NCI-H1092 (cell line): ENCODE results near the gene USP6.
"Not testable (repeated sequence)": the region's sequence is repeated elsewhere in the genome, so short reads cannot be mapped to it uniquely, and the experiment has no call there.

Source experiments
- DNase-seq: peaks from one replicate; lab custom pipeline; 2025; lab: John Stamatoyannopoulos, UW

The USP6 gene

DNA sequence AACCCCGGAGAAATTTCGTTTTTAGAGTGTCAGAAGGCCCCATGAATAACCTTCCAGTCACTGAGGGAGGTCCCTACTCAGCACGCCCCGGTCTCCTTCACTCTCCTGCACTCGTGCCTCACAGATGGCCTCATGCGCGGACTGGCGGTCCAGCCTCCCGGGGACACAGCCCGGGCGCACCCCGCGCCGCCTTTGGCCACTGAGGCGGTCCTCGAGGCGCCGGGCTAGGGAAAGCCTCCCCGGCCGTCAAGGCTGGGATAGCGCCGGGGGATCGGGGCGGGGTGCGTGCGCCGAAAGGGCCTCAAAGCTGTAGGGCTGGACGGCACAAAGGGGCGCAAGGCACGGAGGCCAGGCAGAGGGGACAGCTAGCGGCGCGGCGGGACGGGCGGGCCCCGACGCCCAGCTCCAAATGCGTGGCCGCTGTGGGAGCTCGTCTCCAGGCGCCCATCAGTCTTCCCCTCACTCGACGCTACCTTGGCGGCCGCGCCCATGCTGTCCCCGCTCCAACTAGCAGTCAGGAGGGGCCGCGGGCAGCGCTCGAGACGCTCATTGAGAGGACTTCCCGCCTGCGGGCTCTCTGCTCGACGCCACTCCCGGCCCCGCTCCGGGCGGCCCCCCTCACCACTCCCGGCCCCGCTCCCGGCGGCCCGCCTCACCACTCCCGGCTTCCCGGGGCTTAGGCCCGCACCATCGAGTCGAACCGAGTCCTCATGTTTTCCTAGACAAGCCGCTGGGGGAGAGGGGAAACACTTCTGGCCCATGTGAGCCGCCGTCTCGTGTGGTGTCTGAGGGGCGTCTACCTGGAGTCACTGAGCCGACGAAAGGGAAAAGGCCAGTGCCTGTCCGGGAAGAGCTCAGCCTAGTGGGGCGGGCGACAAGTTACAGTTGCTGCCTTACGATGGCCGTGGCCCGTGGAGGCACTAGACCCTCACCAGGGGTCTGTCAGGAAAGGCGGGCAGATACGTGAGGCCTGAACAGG lies at the start of gene USP6:
Gene USP6 (plus strand): TSS at position 360 of the 979 bp plus-strand sequence. CDS start 14,336 bp downstream, outside the sequence.
- DNase-seq = no peak

DNA sequence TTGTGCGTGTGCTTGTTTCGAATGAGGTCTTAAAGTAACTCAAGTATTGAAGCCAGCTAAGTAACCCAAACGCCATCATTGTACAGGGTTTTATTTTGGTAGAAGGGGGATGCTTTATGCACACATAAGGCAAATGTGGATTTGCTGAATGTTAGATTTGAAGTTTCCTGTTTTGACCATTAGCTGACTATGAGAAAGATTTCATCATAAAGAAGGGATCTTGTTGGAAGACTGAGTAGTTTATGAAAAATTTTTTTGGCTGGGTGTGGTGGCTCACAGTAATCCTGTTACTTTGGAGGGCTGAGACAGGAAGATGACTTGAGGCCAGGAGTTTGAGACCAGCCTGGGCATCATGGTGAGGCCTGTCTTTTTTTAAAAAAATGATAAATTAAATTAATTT lies 47.6 kb upstream of the USP6 start:
- no peak for DNase-seq

DNA sequence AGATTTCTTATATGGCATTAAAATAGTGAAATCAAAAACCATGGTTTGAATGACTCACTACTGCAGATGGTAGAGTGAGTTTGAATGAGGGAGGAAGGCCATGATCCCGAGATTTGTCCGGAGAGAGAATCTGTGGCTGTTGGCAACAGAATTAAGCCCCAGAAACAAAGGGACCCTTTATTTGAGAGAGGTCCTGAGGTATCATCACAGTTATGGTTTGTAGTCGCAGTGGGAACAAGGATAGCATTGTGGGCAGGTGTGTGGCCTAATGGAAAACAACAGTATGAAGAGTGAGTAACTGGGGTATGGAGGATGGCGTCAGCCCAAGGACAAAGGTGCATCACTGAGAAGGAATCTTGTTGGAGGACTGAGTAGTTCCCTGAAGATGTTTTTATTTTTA lies 46.1 kb upstream of the USP6 start:
- DNase-seq = no peak

DNA sequence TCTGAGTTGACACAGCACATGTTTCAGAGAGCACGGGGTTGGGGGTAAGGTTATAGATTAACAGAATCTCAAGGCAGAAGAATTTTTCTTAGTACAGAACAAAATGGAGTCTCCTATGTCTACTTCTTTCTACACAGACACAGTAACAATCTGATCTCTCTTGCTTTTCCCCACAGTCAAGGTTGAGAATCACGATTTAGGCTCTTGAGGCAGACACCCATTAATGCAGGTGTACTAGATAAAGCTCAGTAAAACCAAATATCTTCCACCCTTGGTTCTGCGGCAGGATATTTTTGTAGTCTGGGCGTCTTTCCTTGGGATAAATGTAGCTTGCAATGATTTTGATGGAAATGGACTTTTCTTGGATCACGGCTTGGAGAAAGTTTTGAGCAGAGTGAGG lies 40.4 kb upstream of the USP6 start:
- not testable (repeated sequence) for DNase-seq

DNA sequence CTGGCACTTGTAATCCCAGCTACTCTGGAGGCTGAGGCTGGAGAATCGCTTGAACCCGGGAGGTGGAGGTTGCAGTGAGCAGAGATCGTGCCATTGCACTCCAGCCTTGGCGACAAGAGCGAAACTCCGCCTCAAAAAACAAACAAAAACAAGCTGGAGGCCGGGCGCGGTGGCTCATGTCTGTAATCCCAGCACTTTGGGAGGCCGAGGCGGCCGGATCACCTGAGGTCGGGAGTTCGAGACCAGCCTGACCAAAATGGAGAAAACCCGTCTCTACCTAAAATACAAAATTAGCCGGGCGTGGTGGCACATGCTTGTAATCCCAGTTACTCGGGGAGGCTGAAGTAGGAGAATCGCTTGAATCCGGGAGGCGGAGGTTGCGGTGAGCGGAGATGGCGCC lies 38.6 kb upstream of the USP6 start:
- DNase-seq = not testable (repeated sequence)

DNA sequence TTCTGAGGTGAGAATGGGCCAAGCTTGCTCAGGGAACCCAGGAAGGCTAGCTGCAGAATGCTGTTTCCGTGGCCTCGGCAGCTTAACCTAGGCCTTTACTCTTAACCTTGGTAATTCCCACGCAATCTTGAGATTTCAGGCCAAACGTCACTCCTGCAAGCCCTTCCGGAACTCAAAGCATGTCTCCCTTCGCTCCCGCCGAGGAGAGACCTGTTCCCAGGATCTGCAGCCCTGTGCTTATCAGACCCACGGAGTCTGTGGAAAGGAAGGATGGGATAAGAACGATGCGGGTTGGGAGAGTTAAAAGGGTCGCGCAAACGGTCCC lies 38.1 kb upstream of the USP6 start:
- no peak for DNase-seq

DNA sequence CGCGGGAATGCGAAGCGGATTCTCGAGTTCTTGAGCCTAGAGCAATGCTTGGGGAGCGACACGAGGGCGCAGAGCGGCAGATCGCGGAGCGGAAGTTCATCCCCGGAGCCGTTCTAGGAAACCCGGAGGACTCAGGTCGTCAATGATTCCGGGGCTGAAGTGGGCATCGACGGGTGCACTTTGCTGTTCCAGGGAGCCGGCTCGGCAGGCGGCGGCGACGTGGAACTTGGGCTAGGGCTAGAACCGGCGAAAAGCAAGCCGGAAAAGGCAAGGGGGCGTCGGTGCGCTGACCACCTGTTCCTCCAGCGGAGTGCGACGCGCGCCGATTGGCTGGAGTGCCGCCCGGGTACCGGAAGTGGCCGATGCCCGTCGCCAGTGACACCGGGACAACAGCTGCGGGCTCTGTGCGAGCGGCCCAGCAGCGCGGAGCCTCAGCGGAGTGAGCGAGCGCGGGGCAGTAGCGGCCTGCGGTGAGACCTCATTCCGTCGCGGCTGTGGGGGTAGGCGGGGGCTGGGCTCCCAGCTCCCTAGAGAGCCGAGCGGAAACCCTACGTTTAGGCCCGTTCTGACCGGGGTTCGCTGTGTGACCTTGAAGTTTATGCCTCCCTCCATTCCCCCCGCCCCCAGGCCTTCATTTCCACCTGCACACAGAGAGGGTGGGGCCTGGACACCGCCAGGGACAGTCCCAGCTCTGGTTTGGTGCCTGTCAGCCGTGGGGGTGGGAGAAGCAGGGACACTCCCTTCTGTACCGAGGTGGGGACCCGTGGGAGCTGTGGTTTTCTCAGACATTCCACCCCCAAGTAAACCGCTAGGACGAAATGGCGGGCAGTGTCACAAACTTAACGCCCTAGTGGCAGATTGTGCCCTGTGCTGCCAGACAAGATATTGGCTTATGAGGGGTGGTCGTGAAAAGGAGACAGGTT lies 37.5 kb upstream of the USP6 start, which contains the start of gene ZFP3:
Gene ZFP3 (plus strand): TSS at position 362 of the 923 bp plus-strand sequence. CDS start 13,038 bp downstream, outside the sequence.
- DNase-seq = peak; percentile 73

DNA sequence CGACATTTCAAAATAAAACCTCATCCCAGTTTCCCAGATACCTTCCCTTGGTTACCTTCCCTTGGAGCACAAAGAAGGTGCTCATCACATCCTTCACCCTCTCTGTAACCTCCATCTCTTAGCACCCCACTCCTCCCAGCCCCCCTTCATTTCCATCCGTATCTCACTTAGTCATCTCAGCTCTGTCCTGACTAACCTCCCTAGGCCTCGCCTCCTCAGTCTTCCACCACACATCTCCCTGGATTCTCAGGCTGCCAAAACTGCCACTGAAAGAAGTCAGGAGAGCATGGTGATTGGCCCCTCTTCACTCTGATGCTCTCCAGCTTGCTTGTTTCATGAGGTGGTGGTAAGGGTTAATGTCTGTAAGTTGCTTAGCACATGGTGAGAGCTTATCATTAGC lies 35.2 kb upstream of the USP6 start:
- DNase-seq = no peak

DNA sequence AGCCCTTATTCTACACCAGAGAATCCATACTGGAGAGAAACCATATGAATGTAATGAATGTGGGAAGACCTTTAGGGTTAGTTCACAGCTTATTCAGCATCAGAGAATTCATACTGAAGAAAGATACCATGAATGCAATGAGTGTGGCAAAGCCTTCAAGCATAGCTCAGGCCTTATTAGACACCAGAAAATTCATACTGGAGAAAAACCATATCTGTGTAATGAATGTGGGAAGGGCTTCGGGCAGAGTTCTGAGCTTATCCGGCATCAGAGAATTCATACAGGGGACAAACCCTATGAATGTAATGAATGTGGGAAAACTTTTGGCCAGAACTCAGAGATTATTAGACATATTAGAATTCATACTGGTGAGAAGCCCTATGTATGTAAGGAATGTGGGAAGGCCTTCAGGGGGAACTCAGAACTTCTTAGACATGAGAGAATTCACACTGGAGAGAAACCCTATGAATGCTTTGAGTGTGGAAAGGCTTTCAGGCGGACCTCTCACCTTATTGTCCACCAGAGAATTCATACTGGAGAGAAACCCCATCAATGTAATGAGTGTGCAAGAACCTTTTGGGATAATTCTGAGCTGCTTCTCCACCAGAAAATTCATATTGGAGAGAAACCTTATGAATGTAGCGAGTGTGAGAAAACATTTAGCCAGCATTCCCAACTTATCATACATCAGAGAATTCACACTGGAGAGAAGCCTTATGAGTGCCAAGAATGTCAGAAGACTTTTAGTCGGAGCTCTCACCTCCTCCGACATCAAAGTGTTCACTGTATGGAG lies 23.4 kb upstream of the USP6 start:
- DNase-seq = no peak

DNA sequence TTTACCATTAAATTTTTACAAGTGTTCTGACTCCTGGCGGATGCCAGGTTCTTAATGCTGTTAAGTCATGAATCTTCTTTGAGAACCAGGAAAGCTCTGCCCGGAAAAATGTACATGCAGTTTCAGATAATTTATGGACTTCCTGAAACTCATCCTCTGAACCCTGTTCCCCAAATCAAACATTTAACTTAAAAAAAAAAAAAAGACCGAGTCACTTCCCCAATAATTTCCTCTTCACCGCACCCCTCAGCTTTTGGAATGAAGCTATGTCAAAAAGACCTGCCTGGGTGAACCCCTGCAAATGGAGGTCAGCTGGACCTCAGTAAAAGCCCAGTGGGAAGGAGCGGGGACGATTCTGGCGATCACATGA lies 19.1 kb upstream of the USP6 start:
- no peak for DNase-seq

DNA sequence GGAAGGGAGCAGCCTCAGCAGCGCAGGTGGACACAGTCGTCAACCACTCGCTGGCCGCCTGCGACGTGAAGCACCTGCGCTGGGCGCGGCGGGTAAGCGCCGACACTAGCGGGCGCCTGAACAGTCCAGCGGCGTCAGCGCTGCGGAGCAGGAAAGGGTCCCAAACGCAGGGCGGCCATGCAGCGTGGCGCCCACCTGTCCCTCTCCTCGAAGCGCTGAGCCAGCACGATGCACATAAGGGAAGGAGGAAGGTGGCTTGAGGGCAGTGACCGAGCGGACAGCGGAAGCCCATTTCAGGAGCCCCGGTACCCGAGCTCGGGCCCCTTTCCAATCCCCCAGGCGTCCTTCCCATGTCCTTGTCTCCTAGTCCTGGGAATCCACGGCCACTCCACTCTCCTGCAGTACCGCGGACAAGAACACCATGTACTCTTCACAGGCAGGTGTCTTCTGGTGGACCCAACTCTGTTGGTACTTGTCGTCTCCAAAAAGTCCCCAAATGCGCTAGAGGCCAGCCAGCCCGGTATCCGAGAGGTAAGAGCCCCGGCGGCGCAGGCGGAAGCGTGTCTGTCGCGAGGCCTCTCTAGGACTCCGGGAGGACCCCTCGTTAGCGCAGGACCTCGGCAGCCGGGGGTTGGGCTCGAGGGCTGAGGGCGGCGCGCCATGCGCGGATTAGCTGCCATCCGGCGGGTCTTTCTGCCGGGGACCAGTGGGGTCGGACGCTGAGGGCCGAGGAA lies 18.6 kb upstream of the USP6 start:
- DNase-seq = peak; percentile 59

DNA sequence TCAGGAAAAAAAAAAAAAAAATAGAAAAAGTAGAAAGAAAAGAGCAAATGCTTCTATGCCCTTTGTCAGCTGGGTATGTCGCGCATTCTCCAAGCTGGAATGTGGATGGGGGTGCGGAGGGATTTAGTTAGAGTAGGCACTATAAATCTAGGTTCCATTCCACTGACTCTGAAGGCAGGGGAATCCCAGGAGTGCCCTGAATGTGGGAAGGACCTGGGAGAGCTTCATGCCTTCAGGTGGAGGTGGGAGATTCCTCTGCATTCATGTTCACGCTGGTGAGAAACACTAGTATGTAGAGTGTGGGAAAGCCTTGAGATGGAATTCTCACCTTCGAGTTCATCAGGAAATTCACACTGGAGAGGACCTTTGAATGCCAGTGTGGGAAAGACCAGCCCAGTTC lies 16.6 kb upstream of the USP6 start:
- DNase-seq = no peak

DNA sequence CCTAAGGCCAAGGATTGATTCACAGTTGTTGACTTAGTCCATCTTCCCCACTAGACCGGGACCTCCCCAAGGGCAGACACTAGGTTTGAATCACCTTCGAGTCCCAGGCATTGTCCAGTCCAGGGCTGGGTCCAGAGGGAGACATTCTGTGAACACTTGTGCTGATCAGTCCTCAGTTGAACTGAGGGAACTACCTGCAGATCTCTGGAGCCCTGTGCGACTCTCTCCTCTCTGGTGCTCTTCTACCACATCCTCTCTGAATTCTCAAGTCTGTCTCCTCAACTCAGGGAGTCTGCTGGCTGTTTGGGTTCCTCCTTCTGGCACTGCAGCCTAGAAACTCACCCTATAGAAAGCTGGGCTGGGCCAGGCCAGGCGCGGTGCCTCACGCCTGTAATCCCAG lies 15.0 kb upstream of the USP6 start:
- no peak for DNase-seq

DNA sequence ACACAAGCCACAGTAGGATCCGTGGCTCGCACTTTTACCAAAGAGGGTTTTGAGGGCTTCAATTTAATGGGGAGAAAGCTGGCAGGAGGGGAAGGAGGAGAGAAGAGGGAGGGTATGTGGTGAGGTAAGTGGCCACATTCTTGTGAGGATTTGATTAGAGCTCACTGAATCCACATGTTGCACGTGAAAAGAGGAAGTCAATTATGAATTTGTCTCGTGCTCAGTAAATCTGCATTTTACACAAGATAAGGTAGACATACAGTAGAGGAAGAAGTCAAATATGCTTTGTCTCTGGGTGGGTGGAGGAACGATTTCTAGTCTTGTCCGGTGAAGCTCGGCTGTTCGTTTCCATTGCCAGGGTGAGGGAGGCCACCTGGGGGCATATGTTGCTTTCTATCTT lies 5.0 kb upstream of the USP6 start:
- DNase-seq = no peak

DNA sequence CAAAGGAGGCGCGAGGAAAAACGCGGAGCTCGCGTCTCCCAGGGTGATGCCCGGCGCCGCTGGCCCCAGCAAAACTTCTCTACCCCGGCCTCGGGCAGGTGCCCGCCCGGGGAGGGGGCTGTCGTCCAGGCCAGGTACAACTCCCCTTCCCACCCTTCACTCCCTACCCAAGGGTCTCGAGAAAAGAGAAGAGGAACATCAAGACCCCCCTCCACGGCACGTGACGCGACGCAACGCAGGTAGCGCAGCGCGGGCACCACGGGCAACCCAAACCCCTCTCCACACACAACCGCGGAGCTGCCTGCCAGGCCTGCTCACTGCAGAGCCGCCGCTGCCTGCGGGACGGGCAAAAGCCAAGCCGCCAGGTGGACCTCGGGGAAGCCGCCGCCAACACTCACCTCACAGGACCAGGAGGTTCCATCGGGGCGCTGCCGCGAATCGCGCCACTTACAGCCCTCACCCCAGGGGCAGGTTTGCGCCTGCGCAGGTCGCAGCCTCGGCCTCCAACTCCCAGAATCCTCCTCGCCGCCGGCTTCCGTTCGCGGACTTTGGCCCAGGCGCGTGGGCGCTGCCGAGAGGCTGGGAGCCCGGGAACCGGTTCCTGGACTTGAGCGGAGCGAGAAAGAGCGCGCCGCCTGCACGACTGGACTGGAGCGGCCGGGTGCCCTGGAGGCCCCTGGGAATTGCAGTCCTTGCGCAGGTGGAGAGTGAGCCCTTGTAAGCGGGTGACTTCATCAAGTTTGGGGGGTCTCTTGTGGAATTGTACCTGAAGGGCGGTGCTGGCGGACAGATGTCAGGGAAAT lies 4.2 kb upstream of the USP6 start, which contains the start of gene ZNF232:
Gene ZNF232 (minus strand): TSS at position 477 of the 803 bp plus-strand sequence. CDS start 56 bp downstream, at position 421.
- peak; percentile 93 for DNase-seq

DNA sequence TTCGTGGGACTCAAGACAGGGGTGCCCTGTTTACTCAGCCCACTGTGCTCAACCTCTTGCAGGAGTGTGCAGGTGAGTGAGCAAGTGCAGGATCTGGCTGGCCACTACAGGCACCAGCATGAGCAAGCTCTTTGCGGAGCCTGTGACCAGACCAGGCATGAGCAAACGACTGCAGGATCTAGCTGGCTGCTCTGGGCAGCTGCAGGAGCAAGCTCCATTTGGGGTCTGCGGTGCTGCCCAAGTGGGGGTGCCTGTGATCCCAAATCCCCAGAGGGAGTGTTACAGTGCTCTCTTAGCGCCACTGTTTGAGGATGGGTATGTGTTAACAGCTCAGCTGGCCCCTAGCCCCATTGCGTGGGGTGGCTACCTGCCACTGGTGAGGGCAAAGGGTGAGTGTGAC lies 2.4 kb downstream of the USP6 start:
- no peak for DNase-seq

DNA sequence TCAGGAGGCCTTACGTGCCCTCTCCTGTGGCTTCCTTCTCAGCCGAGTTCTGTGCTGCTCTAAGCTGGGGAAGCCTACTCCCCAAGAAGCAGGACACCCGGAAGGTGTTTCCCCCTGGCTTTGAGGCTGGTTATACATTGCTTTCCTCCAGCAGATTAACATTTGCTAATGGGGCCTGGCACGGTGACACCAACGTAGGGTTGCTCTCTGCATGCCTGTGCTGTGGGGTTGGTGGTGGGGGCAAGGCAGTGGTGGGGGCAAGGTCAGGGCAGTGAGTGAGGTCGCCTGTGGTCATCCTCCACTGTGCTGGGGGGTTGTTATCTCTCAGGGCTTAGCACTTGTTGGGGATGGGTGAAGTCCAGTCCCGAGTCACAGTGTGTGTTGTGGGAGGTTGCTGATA lies 4.2 kb downstream of the USP6 start:
- DNase-seq = no peak

DNA sequence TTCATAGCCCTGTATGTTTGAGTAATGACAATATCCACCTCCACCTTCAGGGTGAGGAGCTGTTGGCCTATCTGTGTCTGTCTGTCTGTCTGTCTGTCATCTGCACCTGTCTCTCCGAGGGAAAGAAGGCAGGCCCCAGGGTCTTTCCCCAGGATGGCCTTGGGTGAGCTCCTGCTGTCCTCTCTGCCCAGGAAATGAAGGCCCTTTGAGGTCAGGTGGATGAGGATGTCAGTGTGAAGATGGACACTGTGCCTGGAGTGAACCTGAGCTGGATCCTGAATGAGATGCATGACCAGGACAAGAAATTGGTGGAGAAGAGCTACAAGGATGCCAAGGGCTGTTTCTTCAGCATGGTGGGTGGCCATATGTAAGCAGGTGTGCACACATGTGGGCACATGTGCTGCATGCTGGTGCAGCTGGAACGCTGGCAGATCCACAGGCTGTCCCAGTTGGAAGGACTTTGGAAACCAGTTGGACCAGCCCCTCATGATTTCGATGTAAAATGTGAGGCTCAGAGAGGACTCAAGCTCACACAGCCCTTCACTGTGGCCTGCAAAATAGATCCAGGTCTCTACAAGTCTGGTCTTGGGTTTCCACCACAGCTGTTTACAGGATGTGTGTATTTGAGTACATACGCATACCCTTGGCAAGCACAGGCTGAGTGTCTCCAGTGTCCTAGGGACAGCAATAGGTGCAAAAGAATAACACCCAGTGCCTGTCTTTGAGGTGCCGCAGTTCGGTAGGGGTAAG lies 4.8 kb downstream of the USP6 start:
- DNase-seq = not testable (repeated sequence)

DNA sequence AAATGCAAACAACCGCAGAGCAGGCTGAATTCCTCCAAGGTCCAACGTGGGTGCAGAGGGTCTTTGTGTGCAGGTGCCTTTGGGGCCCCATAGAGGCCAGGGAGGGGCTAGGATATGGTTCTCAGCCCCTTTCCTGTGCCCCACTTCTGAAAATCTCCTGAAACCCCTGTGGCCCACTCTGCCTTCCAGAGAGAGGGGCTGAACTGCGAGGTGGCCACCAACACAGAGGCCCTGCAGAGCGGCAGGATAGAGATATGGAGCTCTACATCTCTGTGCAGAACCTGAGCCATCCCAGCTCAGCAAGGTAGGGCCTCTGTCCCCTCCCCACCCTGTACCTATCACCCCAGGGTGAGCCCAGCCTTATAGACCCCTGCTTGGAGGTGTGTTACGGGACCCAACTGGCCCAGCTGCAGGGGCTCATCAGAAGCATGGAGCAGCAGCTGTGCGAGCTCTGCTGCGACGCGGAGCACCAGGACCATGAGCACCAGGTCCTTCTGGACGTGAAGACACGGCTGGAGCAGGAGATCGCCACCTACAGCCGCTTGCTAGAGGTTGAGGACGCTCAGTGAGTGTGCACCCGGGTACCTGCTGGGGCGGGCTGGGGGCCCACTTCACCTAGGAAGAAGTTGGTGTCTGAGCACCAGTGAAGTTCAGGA lies 5.5 kb downstream of the USP6 start:
- no peak for DNase-seq
